ENCODE results near the gene ID1.

Gene ID1

DNA sequence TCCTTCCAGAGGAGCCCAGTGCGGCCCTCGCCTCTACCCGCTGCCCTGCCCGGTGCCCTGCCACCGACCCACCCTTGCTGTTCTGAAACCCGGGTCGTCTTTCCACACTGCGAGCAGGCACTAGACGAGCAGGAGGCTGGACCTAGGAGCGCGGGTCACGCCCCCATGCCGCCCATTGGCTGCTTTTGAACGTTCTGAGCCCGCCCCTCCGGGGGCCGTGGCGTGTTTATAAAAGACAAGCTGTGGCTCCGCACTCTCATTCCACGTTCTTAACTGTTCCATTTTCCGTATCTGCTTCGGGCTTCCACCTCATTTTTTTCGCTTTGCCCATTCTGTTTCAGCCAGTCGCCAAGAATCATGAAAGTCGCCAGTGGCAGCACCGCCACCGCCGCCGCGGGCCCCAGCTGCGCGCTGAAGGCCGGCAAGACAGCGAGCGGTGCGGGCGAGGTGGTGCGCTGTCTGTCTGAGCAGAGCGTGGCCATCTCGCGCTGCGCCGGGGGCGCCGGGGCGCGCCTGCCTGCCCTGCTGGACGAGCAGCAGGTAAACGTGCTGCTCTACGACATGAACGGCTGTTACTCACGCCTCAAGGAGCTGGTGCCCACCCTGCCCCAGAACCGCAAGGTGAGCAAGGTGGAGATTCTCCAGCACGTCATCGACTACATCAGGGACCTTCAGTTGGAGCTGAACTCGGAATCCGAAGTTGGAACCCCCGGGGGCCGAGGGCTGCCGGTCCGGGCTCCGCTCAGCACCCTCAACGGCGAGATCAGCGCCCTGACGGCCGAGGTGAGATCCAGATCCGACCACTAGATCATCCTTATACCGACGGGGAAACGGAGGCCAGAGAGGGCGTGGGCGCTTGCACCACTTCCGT lies at the start of gene ID1:
Gene ID1, plus strand, starts transcription at position 259 of the 871 bp plus-strand sequence. Its CDS starts 99 bp downstream, at position 358.
- DNase-seq: peak; percentile 92

- DNase-seq: no peak
These were observed 45.4 kb upstream of the ID1 start for GRCh38 chr20:31559704-31560093.

GRCh38 chr20:31560094-31560745 lies 44.9 kb upstream of the ID1 start:
- peak; percentile 78 for DNase-seq

GRCh38 chr20:31560746-31561598 lies 44.1 kb upstream of the ID1 start:
- no peak for DNase-seq

DNA sequence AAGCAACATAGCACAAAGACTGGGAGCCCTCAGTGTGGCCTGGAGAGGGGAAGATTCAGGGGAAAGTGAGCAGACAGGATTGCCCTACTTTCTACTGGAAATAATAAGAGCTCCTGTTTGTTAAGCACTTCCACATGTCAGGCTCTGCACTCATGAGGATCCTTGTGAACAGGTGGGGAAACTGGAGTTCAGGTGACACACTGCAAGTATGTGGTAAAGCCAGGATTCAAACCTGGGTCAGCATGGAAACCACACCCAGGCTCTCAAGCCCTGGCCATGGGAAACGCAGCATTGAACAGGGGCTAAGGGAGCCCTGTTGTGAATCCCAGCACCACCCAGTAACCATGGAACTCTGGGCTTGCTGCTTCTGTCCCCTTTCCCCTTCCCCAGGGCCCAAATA lies 42.8 kb upstream of the ID1 start:
- DNase-seq: no peak

DNA sequence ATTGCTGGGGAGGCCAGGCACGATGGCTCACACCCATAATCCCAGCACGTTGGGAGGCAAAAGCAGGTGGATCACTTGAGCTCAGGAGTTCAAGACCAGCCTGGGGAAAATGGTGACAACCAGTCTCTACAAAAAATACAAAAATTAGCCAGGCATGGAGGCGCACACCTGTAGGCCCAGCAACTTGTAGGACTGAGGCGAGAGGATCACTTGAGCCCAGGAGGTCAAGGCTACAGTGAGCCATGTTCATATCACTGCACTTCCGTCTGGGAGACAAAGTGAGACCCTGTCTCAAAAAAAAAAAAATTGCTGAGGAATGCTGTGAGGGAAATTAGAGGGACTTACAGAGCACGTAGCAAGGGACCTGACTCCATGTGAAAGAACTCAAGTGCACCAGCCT lies 40.8 kb upstream of the ID1 start:
- no peak for DNase-seq

DNA sequence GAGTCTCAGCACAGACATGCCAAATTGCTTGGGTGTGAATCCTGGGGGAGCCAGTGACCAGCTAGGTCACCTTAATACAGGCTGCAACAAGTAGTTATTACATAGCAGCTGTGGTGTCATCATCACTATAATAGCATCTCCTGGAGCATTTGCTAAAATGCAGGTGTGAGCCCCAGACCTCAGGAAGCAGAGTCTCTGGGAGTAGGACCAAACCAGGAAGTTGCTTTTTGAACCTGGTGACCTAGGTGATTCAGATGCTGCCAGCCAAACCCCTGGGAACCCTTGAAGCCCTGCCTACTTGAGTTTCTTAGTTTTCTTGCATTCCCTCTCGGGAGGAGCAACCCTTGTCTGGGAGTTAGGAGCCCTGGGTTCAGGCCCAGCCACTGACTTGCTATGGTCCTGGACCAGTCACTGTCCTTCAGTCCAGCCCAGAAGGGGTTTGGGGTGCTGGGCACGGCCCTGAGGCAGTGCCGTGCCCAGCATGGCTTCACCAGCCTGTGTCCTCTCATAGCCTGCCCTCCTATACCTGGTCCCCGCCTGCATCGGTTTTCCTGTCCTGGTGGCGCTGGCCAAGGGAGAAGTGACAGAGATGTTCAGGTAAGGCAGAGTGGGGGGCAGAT lies 39.3 kb upstream of the ID1 start:
- no peak for DNase-seq

- no peak for DNase-seq
These were observed 38.8 kb upstream of the ID1 start for GRCh38 chr20:31566319-31566657.

DNA sequence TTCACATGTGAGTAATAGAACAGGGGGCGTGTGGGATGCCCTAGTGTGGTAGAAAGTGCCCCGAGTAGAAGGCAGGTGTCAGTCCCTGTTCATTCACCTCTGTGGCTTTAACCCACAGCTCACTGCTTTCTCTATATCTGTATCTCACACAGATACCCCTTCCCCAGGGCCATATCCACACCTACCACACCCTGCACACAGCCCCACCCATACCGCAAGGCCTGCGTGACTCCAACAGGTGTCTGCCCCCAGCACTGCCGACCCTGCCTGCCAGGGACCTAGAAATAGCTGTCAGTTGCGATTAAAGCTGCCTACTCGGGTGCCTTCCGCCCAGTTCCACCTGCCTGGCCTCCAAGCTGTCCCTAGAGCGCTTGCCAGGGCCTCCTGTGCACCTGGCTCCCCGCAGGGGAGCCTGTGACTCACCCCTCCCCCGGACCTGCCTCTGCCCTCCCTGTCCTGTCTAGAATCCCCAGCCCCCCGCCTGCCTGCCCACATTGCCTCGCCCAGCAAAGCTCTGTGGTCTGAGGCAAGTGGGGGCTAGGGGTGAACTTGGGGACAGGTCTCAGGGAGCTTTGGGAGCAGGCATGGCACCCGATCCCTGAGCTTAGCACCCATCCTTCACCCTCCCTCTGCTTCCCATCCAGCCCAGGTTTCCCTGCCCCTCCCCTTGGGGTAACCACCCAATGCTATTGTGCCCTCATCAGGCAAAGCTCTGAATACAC lies 38.3 kb upstream of the ID1 start:
- DNase-seq: no peak

DNA sequence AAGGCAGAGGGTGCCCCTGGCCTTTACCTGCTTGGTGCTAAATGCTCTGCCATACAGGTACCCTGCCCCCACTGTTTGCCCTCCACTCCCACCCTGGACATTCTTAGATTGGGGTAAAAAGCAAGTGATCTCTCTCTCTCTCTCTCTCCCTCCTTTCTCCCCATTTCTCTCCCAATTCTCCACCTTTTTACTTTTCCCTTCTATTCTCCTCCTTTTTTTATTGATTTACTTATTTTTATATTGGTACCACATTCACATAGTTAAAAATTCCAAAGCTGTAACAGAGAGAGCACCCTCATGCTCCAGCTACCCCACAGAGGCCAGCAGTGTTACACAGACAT lies 37.7 kb upstream of the ID1 start:
- no peak for DNase-seq

GRCh38 chr20:31568041-31568731 lies 36.9 kb upstream of the ID1 start:
- no peak for DNase-seq

- no peak for DNase-seq
These were observed 36.3 kb upstream of the ID1 start for GRCh38 chr20:31568773-31569162.

DNA sequence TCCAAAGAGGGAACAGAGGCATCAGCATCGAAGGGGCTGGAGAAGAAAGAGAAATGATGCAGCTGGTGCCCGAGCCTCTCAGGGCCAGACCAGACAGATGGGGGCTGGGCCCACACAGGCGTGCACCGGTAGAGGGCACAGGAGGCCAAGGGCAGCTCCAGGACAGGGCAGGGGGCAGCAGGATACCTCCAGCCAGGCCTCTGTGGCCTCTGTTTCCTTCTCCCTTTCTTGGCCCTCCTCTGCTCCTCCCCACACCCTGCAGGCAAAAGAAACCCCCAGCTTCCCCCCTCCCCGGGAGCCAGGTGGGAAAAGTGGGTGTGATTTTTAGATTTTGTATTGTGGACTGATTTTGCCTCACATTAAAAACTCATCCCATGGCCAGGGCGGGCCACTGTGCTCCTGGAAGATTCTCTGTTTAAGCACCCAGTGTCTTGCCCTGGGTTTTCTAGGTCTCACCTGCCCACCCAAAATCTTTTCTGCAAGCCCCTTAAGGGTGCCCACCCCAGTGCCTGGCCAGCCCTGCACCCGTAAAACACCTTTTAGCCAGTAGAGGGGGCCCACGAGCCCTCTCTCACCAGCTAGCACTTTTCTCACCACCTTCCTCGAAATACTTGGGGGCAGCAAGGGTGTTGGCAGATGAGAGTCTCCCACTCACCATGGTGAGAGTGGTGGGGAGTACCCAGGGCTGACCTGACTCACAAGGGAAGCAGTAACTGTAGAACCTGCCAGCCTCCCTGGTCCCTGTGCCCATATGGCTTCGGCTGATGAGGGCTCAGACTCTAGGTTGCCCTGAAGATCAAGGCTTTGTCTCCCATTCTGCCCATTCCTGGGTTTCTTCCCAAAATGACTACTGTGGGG lies 35.7 kb upstream of the ID1 start:
- DNase-seq: peak; percentile 74

- DNase-seq: no peak
These were observed 35.0 kb upstream of the ID1 start for GRCh38 chr20:31570021-31570463.

DNA sequence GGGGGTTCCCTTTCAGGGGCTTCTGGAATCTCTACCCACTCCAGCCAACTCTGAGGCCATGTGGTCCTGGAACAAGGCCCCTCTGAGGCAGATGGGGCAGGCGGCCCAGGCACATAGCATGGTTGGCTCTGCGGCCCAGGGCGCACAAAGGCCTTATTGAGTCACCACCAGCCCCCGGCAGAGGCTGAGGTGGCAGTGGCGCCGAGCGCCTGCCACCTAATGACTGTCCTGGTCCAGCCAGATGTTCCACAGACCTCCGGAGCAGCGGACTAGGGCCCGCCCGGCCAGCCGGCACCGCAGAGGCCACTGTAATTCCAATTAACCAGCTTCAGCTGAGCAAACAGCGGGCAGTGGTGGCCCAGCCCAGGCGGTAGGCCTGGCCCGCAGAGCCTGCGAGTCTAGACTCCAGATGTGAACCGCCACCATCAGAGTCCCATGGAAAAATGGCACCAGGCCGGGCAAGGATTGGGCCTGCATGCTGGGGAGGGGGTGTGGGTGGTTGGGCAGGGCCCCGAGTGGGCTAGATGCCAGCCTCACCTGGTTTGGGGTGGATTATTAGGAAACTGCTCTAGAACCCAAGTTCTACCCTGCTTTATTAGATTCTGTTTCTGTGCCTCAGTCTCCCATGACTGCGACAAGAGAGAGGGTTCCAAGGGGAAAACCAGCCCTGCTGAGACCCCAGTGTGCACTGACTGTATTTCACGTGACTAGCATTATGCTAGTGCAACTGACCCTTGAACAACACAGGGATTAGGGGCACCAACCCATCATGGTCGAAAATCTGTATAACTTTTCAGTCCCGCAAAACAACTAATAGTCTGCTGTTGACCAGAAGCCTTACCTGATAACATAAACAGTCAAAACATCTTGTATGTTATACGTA lies 34.1 kb upstream of the ID1 start:
- DNase-seq: no peak

DNA sequence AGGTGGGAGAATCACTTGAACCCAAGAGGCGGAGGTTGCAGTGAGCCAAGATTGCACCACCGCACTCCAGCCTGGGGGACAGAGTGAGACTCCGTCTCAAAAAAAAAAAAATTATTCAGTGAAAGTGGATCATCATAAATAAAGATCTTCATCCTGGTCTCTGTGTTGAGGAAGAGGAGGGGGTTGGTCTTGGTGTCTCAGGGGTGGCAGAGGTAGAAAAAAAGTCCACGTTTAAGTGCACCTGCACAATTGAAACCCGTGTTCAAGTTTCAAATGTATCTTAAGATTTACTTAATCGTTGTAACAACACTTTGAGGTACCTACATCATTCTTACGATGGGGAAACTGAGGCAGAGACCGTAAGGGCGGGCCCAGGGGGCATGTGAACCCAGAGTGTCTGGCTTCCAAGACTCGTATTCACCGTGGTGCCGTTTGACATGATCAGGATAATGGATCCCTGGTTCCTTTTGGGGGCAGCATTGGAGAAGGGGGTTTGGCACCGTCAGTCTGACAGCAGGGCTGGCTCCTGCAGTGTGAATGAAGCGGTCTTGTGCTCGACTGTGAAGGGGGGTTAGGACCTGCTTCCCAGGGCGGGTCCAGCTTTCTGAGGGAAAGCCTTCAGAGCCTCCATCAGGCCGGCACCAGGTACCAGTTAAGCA lies 32.9 kb upstream of the ID1 start:
- no peak for DNase-seq

GRCh38 chr20:31572701-31573554 lies 32.2 kb upstream of the ID1 start:
- DNase-seq: peak; percentile 90

All from CD4-positive, alpha-beta T cell treated with Interleukin-21 for 1 hour (primary cell).